ENCODE data around the gene S1PR3.

- TF ChIP-seq EZH2phosphoT487 (IDR thresholded peaks at IDR 0.05; ENCODE audit: low read length) (no peak), EZH2 (optimal IDR thresholded peaks at IDR 0.05; ENCODE audit: low read depth, low read length) (no peak)
- TF ChIP-seq, protein P1, sequence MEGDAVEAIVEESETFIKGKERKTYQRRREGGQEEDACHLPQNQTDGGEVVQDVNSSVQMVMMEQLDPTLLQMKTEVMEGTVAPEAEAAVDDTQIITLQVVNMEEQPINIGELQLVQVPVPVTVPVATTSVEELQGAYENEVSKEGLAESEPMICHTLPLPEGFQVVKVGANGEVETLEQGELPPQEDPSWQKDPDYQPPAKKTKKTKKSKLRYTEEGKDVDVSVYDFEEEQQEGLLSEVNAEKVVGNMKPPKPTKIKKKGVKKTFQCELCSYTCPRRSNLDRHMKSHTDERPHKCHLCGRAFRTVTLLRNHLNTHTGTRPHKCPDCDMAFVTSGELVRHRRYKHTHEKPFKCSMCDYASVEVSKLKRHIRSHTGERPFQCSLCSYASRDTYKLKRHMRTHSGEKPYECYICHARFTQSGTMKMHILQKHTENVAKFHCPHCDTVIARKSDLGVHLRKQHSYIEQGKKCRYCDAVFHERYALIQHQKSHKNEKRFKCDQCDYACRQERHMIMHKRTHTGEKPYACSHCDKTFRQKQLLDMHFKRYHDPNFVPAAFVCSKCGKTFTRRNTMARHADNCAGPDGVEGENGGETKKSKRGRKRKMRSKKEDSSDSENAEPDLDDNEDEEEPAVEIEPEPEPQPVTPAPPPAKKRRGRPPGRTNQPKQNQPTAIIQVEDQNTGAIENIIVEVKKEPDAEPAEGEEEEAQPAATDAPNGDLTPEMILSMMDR (IDR thresholded peaks at IDR 0.05; ENCODE audit: low read length) = no peak
These were observed 48.9 kb upstream of the S1PR3 start for GRCh38 chr9:88942411-88942810.
